Dermis microvascular lymphatic vessel endothelial cell (primary cell): ENCODE data around the gene RNF14. TPM values are rescaled to one million over a fixed set of nuclear protein-coding genes. Genes with fewer than 3 reads are reported as not detected.

Experiments used
- DNase-seq, 2 donors: peaks; one replicate each; pipeline versions ENCODE4 v3.0.0 to v3.0.0-alpha.2; 2010; ENCODE audit warnings: low read depth in 2 of 2
- total RNA-seq: library from RNA; depleted of rRNA; stranded (reverse); fragments of >200 nt; gene quantifications from 2 replicates; pipeline ENCODE4 v1.2.1, GENCODE V29; 2014

RNF14 gene
- total RNA-seq, 1 donor from 2014 or later: 46.0 TPM

DNA sequence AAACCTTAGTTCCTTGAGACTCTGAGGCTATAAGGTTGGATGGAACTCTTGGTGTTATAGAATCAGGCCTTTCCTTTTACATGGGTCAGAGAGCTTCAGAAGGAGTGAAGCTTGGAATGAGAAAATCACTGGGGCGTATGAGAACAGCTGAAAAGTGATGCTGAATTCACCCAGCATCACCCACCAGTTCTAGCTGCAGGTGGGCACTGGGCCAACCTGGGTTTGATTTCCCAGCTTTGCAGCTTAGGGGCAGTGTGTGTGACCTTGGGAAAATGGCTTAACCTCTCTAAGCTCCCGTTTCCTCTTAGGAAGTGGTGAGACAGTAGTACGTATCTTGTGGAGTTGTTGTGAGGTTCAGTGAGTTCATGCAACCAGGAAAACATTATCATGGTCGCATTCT lies 21.6 kb upstream of the RNF14 start:
- DNase-seq: peak in 1 of 2 donors; percentile 45

DNA sequence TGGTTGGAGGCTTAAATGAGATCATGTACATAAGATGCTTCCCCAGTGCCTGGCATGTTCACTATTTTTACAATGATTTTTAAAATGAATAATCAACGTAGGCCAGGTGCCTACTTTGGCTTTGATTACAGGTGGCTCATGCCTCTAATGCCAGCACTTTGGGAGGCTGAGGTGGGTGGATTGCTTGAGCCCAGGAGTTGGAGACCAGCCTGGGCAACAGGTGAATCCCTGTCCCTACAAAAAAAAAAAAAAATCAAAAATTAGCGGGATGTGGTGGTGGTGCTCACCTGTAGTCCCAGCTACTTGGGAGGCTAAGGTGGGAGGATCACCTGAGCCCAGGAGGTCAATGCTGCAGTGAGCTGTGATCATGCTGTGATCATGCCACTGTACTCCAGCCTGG lies 20.1 kb upstream of the RNF14 start:
- no peak for DNase-seq

DNA sequence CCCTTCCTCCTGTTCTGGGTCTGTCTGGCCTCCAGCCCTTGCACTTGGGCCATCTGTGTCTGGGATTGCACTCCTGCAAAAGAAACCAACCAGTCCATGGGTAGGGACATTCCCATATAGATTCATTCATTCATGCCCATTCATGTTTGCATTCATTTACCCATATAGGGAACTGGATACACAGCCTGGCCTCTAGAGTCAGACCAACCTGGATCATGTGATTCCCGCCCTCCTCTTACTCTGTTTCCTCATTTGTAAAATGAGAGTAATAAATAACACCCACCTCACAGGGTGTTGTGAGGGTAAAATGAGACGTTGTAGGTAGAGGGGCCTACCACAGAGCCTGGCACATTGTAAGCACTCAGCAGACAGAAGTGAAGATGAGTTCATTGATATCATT lies 19.4 kb upstream of the RNF14 start:
- no peak for DNase-seq

DNA sequence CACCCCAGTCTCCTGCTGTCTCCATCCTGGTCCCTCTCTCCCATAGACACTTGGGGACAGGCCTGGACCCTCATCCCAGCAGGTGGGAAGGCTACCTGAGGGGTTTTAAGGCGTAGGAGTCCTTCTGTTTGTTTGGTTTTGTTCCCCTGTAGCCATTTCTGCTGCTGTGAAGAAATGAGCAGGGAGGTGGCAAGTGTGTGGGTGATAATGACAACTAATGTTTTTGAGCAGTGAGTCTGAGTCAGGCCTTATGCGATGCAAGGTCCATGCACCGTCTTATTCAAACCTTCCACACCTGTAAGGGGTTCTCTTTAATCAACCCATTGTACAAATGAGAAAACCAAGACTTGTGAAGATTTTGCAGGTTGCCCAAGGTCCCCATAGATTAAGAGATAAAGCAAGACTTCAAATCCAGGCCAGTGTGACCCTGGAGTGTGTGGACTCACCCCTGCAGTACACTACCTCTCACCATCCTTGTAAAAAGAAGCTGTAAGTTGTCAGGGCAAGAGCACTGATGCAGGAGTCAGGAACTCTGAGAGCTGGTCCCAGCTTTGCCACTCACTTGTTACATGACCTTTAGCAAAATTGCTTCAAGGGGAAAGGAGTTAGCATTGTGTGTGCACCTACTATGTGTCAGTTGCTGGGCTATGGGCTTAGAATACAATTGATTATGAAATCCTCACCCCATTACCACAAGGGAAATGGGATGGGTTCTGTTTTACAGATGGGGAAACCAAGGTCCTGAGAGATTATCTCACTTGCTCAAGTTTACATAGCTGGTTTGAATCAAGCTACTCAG lies 18.5 kb upstream of the RNF14 start:
- no peak for DNase-seq

DNA sequence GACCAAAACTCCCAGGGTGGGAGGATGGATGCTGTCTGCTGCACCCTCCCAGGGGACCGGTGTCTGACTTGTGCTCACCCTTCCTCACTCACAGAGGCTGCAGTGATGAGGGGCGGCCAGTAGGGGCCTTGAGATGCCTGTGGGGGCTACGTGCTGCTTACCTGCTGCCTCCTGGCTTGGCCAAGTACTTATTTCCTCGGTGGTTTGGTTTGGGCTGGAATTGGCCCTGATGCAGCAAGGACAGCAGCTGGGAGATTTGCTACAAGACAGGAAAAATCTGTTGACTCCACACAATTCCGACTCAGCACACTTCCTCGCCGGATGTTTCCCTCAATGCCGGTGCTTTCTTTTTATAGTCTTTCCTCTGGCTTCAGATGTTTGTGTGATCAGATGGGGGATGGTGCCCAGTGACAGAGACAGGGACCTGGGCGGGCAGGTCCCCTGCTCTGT lies 17.5 kb upstream of the RNF14 start:
- DNase-seq: peak in 1 of 2 donors; percentile 80

DNA sequence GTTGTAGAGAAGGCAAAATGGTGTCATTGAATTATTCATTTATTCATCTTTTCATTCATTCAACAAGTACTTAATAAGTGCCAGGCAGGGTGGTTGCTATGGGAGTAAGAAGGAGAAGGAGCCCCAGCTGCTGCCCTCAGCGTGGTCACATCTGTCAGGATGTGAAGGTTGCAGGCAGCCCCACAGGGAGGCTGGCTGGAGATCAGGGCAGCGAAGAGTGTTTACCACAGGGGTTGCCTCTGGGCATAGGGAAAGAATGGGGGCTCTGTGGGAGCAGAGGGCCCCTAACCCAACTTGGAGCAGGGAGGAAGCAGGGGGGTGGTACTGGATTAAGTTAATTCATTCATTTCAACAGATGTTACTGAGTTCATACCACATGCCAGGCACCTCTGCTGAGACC lies 16.9 kb upstream of the RNF14 start:
- no peak for DNase-seq

DNA sequence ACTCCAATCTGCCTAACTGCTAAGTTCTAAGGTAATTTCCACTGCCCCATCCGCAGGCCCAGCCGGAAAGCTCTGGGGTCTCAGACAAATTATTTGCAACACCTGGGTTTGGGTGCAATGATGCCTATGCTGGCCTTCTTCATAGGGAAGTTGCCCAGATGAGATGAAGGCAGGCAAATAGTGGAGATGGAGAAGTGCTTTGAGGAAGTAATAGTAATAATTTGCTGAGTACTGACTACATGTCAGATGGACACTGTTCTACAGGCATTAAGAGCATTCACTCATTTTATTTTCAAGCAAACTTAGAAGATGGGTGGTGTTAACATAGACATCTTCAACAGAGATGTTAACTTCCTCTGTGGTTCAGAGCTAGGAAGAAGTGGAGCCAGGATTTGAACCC lies 14.7 kb upstream of the RNF14 start:
- no peak for DNase-seq

DNA sequence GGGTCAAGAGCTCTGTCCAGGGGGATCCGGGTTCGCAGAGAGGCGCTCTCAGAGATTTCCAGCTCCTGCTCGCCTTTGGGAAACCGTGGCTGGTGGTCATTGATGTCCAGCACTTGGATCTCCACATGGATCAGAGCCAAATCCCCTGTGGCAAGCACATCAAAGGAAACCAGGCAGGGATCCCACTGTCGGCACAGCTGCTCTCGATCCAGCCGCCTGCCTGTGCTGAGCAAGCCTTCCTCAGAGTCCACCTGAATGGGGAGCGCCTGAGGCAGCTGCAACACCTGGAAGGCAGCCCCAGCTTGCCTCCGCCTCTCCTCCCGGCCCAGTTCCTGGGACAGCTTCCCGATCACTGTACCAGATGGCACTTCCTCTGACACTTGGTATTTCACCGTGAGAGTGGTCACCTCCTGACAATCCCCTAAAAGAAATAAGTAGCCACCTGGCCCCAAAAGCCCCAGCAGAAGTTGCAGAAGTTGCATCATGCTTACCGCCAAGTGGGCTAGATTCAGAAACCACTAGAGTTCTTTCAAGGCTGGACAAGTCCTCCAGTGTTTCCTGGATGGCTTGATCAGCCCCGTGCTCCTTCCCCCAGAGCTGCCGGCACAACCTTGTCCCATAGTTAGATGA lies 11.4 kb upstream of the RNF14 start:
- DNase-seq: no peak

DNA sequence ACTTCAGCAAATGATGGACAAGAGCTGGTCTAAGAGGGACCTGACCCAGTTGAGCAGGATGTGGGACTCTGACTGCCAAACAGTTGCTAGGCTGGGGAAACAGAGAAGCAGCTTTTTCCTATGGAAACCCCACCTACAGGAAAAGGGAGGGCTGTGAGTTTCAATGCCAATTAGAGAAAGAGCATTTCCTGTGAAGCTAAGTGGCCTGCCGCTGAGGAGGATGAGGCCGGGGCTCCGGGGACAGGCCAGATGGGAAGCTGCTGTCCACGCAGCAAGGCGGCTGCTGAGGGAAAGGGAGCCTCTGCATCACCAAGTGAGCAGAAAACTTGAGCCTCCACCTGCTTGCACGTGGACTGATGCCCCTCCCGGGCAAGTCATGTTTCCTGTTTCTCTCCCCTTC lies 10.8 kb upstream of the RNF14 start, which contains the start of gene PCDH12:
Gene PCDH12, minus strand, starts transcription at position 90 of the 400 bp plus-strand sequence. CDS start 351 bp downstream, outside the sequence.
- peak; percentile 90 to 95 for DNase-seq

DNA sequence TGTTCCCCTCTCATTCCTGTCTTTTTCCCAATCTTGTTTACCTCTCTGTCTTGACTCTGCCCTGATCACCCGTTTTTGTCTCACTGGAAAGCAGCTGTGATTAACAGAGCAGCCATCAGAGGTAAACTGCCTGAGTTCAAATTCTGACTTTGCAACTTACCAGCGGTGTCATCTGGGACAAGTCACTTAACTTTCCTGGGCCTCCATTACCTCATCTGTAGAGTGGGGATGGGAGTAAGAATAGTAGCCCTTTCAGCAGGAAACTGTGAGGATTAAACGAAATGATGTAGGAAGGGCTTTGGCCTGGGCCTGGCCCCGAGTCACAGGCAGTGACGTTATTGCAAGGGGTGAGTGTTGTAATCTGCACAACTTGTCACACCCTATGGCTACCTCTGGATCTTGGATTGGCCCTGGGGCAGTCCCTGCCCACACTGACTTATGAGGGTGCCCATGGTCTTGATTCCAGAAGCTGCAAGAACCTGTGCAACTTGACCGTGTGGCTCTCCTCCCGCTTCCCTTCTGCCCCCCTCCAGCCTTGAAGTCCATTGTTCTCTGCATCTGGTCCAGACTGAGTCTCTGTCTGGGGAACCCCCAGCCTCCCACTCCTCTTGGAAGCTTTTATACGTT lies 10.2 kb upstream of the RNF14 start:
- DNase-seq: peak in 1 of 2 donors; percentile 41

DNA sequence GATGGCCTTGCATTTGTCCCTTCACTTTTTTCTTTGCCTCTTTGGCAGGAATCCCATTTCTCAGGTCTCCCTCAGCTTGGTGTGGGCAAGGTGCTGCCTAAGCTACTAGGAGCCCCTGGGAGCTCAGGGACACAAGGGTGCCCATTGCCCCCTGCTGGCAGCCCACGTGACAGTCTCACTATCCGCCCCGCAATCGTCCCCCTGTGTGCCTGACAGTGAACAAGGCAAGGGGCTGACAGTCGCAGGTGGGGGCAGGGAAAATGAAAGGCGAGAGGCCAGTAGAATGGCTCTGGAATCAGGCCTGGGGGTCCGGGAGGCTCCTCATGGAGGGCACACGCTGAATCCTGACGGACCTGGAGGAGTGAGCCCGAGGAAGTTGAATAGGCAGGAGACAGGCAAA lies 8.9 kb upstream of the RNF14 start:
- peak in 1 of 2 donors; percentile 50 for DNase-seq

DNA sequence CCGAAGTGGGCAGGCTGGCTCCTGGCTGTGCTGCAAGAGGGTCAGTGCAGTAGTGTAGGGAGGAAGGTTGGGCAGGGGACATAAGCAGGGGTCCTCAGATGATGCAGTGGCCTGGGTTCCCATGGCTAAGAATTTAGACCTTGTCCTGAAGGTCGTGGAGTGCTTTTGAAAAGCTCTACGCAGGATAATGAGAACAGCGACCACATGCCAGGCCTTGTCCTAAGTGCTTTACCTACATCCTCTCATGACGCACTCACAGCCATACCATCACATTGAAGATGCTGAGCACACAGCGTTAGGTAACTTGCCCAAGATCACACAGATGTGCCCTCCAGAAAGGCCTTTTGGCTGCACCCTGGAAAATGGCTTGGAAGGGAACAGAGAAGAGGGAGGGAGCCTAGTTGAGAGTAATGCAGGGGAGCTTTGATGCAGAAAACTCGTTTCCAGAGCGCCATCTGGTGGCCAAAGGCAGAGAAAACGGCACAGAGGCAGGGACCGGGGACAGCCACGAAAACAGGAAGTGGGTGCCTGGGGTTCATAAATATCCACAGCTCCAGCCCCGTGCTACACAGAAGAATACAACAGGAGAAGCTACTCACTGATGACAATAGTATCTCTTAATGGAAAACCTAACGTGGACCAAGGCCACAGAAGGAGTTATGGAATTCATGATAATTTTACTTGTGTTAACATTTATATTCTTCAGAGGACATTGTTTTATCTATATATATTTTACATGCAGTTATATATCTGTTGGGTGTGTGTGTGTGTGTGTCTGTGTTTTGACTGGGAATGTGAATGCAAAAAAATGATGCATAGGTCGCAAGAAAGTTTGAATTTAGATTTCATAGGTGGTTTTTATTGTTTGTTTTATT lies 8.2 kb upstream of the RNF14 start:
- DNase-seq: peak; percentile 75 to 80

DNA sequence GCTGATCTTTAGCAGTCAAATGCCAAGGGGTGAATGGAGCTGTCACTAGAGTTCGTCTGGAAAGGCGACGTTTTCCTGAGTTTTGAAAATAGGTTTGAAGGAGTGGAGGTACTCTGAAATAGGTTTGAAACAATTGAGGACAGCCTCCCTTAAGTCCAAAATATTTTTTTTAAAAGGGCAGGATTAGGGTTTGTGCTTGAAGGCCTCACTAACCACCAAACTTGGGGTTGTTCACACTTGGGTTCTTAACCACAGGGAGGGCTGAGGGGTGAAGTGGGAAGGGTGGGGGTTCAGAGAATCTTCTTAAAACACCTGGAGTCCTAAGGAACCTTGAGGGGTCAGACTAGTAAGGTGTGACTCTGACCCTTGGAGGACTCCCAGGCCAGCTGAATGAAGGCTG lies 7.4 kb upstream of the RNF14 start:
- DNase-seq: no peak

DNA sequence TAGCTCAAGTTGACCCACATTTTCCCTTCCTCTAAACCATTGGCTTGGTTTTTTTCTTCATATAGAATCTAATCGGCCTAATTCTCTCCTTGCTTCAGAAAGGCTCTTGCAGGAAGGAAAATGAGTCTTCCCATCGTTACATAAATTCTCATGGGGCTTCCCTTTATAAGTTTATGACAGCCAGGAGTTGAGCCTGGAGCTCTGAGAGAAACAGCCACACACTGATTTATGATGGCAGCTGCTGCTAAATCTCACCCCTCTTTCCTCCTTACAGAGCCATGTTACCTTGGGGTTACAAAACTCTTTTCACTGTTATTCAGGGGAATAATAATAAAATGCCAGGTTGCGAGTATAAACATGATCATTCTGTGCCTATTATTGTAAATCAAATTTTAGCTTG lies 5.2 kb upstream of the RNF14 start:
- no peak for DNase-seq

DNA sequence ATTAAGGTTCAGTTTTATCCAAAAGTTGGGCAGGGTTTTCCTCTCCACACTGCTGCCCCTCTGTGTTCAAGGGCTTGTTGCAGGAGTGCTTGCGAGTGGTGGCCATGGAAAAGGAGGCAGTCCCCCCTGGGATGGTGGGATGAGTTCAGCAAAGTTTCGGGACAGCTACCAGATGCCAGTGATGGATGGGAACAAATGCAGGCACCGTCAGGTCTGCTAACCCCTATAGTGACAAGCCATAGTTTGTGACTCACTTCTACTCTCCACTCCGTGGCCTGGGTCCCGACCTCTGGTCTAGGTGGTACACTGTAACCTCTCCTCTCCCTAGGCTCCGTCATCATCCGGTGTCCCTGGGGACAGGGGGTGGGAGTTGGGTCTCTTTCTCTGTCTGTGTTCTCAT lies 3.8 kb upstream of the RNF14 start:
- no peak for DNase-seq

DNA sequence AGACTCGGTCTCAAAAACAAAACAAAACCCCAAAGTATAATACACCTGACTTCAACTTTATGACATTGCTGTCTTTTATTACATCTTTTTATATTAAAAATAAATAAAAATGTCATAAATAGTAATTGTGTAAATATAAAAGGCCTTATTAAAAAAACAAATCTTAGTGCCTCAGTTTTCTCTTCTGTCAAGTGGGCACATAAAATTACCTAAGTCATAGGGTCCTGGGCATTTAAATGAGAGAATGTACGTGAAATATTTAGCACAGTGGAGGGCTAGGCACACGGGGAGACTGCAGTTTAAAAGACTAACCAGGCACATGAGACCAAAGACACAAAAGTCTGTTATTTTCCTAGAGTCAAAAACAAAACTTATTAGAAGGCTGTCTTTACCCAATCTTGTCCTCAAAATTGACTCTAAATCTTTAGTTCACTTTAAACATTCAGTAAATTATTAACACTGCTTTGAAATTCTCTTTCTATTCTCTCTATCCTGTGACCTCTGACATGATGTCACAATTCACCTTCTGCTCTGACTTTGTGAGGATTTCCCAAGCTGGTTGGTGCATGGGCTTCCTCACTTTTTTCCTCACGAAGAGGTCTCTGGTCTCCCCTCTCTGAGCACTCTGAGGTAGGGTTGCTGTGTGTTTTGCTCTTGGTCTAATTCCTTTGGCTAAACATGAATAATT lies 2.5 kb upstream of the RNF14 start:
- no peak for DNase-seq

DNA sequence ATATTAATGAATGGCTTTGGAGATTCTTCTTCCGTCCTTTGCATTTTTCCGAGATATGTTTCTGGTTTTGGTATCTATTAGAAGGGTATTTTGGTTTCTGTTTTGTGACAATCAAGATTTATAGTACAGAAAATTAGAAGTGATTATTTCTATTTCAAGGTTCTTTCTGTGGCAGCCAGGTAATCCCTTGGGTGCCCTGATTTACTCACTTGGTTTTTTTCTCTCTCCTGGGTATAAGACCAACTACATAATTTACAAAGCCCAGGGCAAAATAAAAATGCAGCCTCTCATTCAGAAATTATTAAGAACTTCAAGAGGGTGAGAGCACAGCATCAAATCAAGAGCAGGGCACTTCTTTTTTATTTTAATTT lies 2.0 kb upstream of the RNF14 start:
- no peak for DNase-seq

DNA sequence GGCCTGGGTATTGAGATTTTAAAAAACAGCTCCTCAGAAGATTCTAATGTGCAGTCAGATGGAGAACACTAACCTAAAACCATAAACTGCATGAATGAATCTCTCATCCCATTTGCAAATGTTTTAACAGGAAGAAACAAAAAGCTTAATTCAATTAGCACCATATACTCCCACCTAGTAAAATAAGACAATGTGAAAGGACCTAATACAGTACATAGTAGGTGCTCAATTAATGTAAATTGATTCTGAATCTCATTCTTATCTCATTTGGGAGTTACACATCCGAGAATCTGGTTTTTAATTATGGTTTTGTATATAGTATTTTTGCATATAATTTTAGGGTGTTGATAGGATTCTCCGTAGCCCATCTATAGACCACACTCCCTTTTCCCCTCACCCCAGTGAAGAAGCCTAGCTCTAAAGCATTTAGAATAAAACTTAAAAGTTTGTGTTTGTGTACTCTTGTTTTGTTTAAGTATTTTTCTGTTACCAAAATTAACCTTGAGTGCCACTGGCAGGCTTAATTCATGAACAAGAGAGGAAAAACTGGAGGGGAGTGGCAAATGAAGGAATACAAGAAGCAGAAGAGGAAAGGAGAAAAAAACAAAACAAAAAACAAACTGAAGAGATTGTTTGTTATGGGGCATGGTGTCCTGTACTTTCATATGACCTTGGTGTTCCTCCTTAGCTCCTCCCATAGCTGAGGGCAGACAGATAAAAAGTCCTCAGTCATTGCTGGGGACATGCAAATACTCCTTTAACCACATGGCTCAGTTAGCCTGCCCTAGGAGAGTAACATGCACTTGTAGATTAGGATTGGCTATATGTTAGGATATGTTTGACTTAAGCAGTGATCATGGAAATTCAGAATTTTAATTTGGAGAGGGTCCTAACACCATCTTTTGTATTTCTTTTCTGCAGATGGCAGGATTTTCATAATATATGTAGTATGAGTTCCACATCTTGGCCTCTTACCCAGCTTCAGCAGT lies 1.2 kb downstream of the RNF14 start:
- no peak for DNase-seq

DNA sequence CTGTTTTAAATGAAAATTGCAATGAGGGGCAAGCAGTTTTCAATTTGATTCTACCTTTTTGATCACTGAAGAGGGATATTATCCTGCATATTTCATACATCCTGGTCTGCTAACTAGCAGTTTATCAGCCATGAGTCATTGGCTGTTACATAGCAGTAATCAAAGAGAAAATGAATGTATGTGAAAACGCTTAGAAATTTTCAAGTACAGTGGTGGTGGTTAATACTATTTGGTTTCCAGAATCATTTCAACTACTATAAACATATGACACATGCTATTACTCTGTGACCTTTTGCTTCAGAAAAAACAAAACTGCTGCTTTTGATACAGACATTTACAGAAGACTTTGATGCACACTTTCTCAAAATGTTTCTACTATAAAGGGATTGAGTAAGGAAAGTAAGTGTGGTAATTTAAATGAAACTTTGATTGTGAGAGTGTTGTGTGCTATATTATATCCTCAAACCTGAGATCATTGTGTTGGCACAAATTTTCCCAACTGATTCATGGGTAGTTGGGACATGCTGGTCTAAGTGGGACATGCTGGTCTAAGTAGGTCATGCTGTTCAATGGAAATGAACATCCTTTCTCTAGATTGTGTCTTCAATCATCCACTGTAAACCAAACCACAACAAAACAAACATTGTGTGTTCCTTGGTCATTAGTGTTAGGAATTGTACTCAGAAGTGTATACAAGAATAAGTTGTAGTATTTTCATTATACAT lies 5.1 kb downstream of the RNF14 start:
- DNase-seq: no peak
